ENCODE measurements around the gene APOA5. TPM values are rescaled to one million over a fixed set of nuclear protein-coding genes. Genes with fewer than 3 reads are reported as not detected.

APOA5 gene
- total and polyA plus RNA-seq, 2 of the 13 experiments (the other 11 are each of a cell fraction or from before 2014, with no cell fraction given), result 44.0 to 49.1 TPM

GRCh38 chr11:116832350-116833290, 40.9 kb upstream of the APOA5 start (continued):
- peak; percentile 41; the same call in 1 of the 2 replicates for TF ChIP-seq HBP1 (CRISPR knock-in tag; IDR thresholded peaks at IDR 0.05; ENCODE audit: low read depth)
- peak; percentile 87 for TF ChIP-seq SIX4 (CRISPR knock-in tag; IDR thresholded peaks at IDR 0.05)
- TF ChIP-seq ZNF556 (CRISPR knock-in tag; IDR thresholded peaks at IDR 0.05; ENCODE audit: borderline replicate concordance), result peak; percentile 68; the same call in 1 of the 2 replicates
- TF ChIP-seq ZBTB3 (CRISPR knock-in tag; IDR thresholded peaks at IDR 0.05; ENCODE audit: borderline replicate concordance, low read depth), result no peak
- TF ChIP-seq NAIF1 (CRISPR knock-in tag; IDR thresholded peaks at IDR 0.05; ENCODE audit: borderline replicate concordance), result no peak
- no peak for TF ChIP-seq NPAS2 (CRISPR knock-in tag; IDR thresholded peaks at IDR 0.05; ENCODE audit: borderline replicate concordance)
- TF ChIP-seq FLYWCH1 (CRISPR knock-in tag; IDR thresholded peaks at IDR 0.05), result no peak
- TF ChIP-seq, protein P1, sequence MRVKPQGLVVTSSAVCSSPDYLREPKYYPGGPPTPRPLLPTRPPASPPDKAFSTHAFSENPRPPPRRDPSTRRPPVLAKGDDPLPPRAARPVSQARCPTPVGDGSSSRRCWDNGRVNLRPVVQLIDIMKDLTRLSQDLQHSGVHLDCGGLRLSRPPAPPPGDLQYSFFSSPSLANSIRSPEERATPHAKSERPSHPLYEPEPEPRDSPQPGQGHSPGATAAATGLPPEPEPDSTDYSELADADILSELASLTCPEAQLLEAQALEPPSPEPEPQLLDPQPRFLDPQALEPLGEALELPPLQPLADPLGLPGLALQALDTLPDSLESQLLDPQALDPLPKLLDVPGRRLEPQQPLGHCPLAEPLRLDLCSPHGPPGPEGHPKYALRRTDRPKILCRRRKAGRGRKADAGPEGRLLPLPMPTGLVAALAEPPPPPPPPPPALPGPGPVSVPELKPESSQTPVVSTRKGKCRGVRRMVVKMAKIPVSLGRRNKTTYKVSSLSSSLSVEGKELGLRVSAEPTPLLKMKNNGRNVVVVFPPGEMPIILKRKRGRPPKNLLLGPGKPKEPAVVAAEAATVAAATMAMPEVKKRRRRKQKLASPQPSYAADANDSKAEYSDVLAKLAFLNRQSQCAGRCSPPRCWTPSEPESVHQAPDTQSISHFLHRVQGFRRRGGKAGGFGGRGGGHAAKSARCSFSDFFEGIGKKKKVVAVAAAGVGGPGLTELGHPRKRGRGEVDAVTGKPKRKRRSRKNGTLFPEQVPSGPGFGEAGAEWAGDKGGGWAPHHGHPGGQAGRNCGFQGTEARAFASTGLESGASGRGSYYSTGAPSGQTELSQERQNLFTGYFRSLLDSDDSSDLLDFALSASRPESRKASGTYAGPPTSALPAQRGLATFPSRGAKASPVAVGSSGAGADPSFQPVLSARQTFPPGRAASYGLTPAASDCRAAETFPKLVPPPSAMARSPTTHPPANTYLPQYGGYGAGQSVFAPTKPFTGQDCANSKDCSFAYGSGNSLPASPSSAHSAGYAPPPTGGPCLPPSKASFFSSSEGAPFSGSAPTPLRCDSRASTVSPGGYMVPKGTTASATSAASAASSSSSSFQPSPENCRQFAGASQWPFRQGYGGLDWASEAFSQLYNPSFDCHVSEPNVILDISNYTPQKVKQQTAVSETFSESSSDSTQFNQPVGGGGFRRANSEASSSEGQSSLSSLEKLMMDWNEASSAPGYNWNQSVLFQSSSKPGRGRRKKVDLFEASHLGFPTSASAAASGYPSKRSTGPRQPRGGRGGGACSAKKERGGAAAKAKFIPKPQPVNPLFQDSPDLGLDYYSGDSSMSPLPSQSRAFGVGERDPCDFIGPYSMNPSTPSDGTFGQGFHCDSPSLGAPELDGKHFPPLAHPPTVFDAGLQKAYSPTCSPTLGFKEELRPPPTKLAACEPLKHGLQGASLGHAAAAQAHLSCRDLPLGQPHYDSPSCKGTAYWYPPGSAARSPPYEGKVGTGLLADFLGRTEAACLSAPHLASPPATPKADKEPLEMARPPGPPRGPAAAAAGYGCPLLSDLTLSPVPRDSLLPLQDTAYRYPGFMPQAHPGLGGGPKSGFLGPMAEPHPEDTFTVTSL (CRISPR knock-in tag; IDR thresholded peaks at IDR 0.05; ENCODE audit: borderline replicate concordance), result peak; percentile 93
- TF ChIP-seq HNRNPUL1 (IDR thresholded peaks at IDR 0.05; ENCODE audit: low read depth, low read length), result no peak
- TF ChIP-seq EZH2 (conservative IDR thresholded peaks at IDR 0.05; ENCODE audit: low read depth, low read length), result no peak
- no peak for TF ChIP-seq SMARCC2 (IDR thresholded peaks at IDR 0.05)
- peak; percentile 87 for TF ChIP-seq ELF3 (CRISPR knock-in tag; IDR thresholded peaks at IDR 0.05)
- TF ChIP-seq GPN1 (CRISPR knock-in tag; IDR thresholded peaks at IDR 0.05; ENCODE audit: borderline replicate concordance), result no peak
- no peak for TF ChIP-seq ZNF713 (CRISPR knock-in tag; IDR thresholded peaks at IDR 0.05)
- peak; percentile 85; the same call in 1 of the 2 replicates for TF ChIP-seq ZBTB20 (CRISPR knock-in tag; IDR thresholded peaks at IDR 0.05; ENCODE audit: borderline replicate concordance, low read depth)
- TF ChIP-seq HIVEP1 (CRISPR knock-in tag; IDR thresholded peaks at IDR 0.05), result peak; percentile 60; the same call in 1 of the 2 replicates
- TF ChIP-seq CBX1 (IDR thresholded peaks at IDR 0.05; ENCODE audit: low read depth), result peak; percentile 73
- TF ChIP-seq, protein P2, sequence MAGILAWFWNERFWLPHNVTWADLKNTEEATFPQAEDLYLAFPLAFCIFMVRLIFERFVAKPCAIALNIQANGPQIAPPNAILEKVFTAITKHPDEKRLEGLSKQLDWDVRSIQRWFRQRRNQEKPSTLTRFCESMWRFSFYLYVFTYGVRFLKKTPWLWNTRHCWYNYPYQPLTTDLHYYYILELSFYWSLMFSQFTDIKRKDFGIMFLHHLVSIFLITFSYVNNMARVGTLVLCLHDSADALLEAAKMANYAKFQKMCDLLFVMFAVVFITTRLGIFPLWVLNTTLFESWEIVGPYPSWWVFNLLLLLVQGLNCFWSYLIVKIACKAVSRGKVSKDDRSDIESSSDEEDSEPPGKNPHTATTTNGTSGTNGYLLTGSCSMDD (CRISPR knock-in tag; IDR thresholded peaks at IDR 0.05), result no peak
- TF ChIP-seq ZNF44 (CRISPR knock-in tag; IDR thresholded peaks at IDR 0.05), result no peak
- TF ChIP-seq ZNF484 (CRISPR knock-in tag; IDR thresholded peaks at IDR 0.05; ENCODE audit: borderline replicate concordance, low read depth), result no peak
- peak; percentile 85; the same call in 1 of the 2 replicates for TF ChIP-seq ZNF567 (CRISPR knock-in tag; IDR thresholded peaks at IDR 0.05; ENCODE audit: borderline replicate concordance)

Data from HepG2 (cell line).